Keratinocyte (primary cell): ENCODE data around the gene INHA. TPM values are rescaled to one million over a fixed set of nuclear protein-coding genes. Genes with fewer than 3 reads are reported as not detected.

Experiments
- DNase-seq: peaks from one replicate; pipeline ENCODE4 v3.0.0-alpha.2; 2011; ENCODE audit warnings: low read depth, missing footprints, low spot score
- FAIRE-seq: peaks from 2 replicates; lab custom pipeline; 2011; peaks lifted over from hg19 to GRCh38; lab: Jason Lieb, UNC
- H2AFZ ChIP-seq: 2 replicates; pipeline ENCODE4 v1.6.0; 2012; ENCODE audit warnings: low read length, control low read depth, inconsistent platforms; ENCODE audit not compliant: control insufficient read depth
- H3K27ac ChIP-seq: 2 replicates; pipeline ENCODE4 v1.5.1; 2011; ENCODE audit warnings: low read length; ENCODE audit not compliant: control insufficient read depth, insufficient read depth
- H3K27me3 ChIP-seq: 3 replicates; pipeline ENCODE4 v1.6.0; 2011; ENCODE audit warnings: low read length; ENCODE audit not compliant: control insufficient read depth, insufficient read depth; ENCODE audit errors: extremely low read depth
- H3K36me3 ChIP-seq, 2 experiments: 2 replicates in 1 of 2; 3 replicates in 1 of 2; pipeline ENCODE4 v1.5.1; 2011; ENCODE audit warnings: low read length in 2 of 2, mild to moderate bottlenecking in 1 of 2; ENCODE audit not compliant: control insufficient read depth in 2 of 2, insufficient read depth in 2 of 2; ENCODE audit errors: extremely low read depth in 1 of 2
- H3K4me1 ChIP-seq: 3 replicates; pipeline ENCODE4 v1.5.1; 2011; ENCODE audit warnings: low read length; ENCODE audit not compliant: control insufficient read depth, insufficient read depth; ENCODE audit errors: extremely low read depth
- H3K4me2 ChIP-seq: 3 replicates; pipeline ENCODE4 v1.6.0; 2011; ENCODE audit warnings: low read depth, low read length; ENCODE audit not compliant: control insufficient read depth, insufficient read depth; ENCODE audit errors: extremely low read depth
- H3K4me3 ChIP-seq, 3 experiments: fragments of 200-600 bp in 1 of 3; sonication (generic) in 1 of 3; 2 replicates in 2 of 3; 3 replicates in 1 of 3; pipeline ENCODE4 v1.5.1; 2011 to 2016; ENCODE audit warnings: low read length in 3 of 3, mild to moderate bottlenecking in 3 of 3, control low read depth in 2 of 3, inconsistent platforms in 1 of 3, low read depth in 1 of 3, mixed read lengths in 1 of 3, mixed run types in 1 of 3, moderate library complexity in 1 of 3; ENCODE audit not compliant: control insufficient read depth in 2 of 3, insufficient read depth in 2 of 3; ENCODE audit errors: extremely low read depth in 1 of 3
- H3K79me2 ChIP-seq: 2 replicates; pipeline ENCODE4 v1.6.0; 2012; ENCODE audit warnings: low read length; ENCODE audit not compliant: control insufficient read depth, insufficient read depth
- H3K9ac ChIP-seq: 3 replicates; pipeline ENCODE4 v1.6.0; 2011; ENCODE audit warnings: low read length; ENCODE audit not compliant: control insufficient read depth, insufficient read depth; ENCODE audit errors: extremely low read depth
- H3K9me1 ChIP-seq: 3 replicates; pipeline ENCODE4 v1.6.0; 2011; ENCODE audit warnings: low read length; ENCODE audit not compliant: control insufficient read depth, insufficient read depth; ENCODE audit errors: extremely low read depth
- H3K9me3 ChIP-seq: 2 replicates; pipeline ENCODE4 v1.5.1; 2012; ENCODE audit warnings: low read depth, low read length; ENCODE audit not compliant: control insufficient read depth
- H4K20me1 ChIP-seq: 3 replicates; pipeline ENCODE4 v1.6.0; 2011; ENCODE audit warnings: low read length; ENCODE audit not compliant: control insufficient read depth, insufficient read depth; ENCODE audit errors: extremely low read depth
- EZH2 ChIP-seq: IDR thresholded peaks from one replicate; pipeline ENCODE4 v1.6.1; 2012; ENCODE audit warnings: inconsistent platforms, mild to moderate bottlenecking, low read length, moderate library complexity
- dilution Hi-C: fragments of 300-500 bp; cut with MboI; formaldehyde crosslinking; loops from one replicate; pipeline ENCODE4 v1.7.0; 2020; ENCODE audit warnings: low sequenced_read_pairs; ENCODE audit not compliant: extremely low pct_ligation_motif_present
- polyA plus RNA-seq, 5 experiments: library from polyadenylated mRNA; depleted of rRNA in 3 of 5; stranded (reverse) in 3 of 5; stranded (forward) in 1 of 5; unstranded in 1 of 5; fragments of >200 nt; gene quantifications; 1 replicate in 1 of 5; 2 replicates in 3 of 5; 3 replicates in 1 of 5; pipeline versions ENCODE4 v1.2.1 to v1.2.3, GENCODE V29; 2011 to 2012; ENCODE audit warnings: missing spikeins in 2 of 5, low read depth in 1 of 5, low replicate concordance in 1 of 5
- TF ChIP-seq, protein P1 (sequence below), 3 experiments: IDR thresholded peaks in 1 of 3; conservative IDR thresholded peaks in 1 of 3; optimal IDR thresholded peaks in 1 of 3; 2 replicates in 2 of 3; 3 replicates in 1 of 3; pipeline versions ENCODE3 to v1.5.1; 2011; ENCODE audit warnings: low read length in 3 of 3, mild to moderate bottlenecking in 3 of 3, moderate library complexity in 2 of 3, control low read depth in 1 of 3, inconsistent platforms in 1 of 3; ENCODE audit not compliant: insufficient read depth in 2 of 3; ENCODE audit errors: extremely low read depth in 1 of 3

Gene INHA
- polyA plus RNA-seq, 1 donor (not counting 4 experiments of a cell fraction or from before 2014, with no cell fraction given) = 0.18 TPM

GRCh38 chr2:219527472-219527871 is 44.6 kb upstream of the INHA start:
- Histone ChIP-seq H3K9me3 (no peaks in the 10 kb centered on the region), H3K27ac (no peak overlapping the region), H3K79me2 (no peaks in the 10 kb centered on the region), H3K4me1 (peaks cover 4% of the 10 kb centered on the region), H3K4me3 (no peak overlapping the region), H3K9ac (no peak overlapping the region), H2AFZ (no peak overlapping the region), H4K20me1 (peaks cover 3% of the 10 kb centered on the region), H3K4me2 (no peak overlapping the region), H3K36me3 (no peaks in the 10 kb centered on the region), H3K9me1 (no peaks in the 10 kb centered on the region), H3K27me3 (peaks cover 59% of the 10 kb centered on the region)
- DNase-seq (no peak), FAIRE-seq (no peak)
- no peak for TF ChIP-seq EZH2
- TF ChIP-seq, protein P1, sequence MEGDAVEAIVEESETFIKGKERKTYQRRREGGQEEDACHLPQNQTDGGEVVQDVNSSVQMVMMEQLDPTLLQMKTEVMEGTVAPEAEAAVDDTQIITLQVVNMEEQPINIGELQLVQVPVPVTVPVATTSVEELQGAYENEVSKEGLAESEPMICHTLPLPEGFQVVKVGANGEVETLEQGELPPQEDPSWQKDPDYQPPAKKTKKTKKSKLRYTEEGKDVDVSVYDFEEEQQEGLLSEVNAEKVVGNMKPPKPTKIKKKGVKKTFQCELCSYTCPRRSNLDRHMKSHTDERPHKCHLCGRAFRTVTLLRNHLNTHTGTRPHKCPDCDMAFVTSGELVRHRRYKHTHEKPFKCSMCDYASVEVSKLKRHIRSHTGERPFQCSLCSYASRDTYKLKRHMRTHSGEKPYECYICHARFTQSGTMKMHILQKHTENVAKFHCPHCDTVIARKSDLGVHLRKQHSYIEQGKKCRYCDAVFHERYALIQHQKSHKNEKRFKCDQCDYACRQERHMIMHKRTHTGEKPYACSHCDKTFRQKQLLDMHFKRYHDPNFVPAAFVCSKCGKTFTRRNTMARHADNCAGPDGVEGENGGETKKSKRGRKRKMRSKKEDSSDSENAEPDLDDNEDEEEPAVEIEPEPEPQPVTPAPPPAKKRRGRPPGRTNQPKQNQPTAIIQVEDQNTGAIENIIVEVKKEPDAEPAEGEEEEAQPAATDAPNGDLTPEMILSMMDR (optimal IDR thresholded peaks at IDR 0.05 in 1 of 3, IDR thresholded peaks at IDR 0.05 in 1 of 3, conservative IDR thresholded peaks at IDR 0.05 in 1 of 3; ENCODE audit: extremely low read depth in 1 of 3, insufficient read depth in 2 of 3, low read length in 3 of 3) = no peak
- dilution Hi-C loops = no loop called here

- dilution Hi-C loops = no loop called here
- H3K27ac ChIP-seq = no peak overlapping the region
- H3K9ac ChIP-seq = no peak overlapping the region
- no peaks in the 10 kb centered on the region for H3K36me3 ChIP-seq
- no peak overlapping the region for H2AFZ ChIP-seq
- peak; percentile 18 for TF ChIP-seq EZH2
- TF ChIP-seq, protein P1 (optimal IDR thresholded peaks at IDR 0.05 in 1 of 3, IDR thresholded peaks at IDR 0.05 in 1 of 3, conservative IDR thresholded peaks at IDR 0.05 in 1 of 3; ENCODE audit: extremely low read depth in 1 of 3, insufficient read depth in 2 of 3, low read length in 3 of 3) = peak; percentile 91 to 97 (median 93)
- FAIRE-seq (peak; percentile 56), DNase-seq (no peak)
- H3K4me2 ChIP-seq = peak overlapping the region; percentile 28
- H3K9me1 ChIP-seq = no peaks in the 10 kb centered on the region
- no peak overlapping the region for H3K4me3 ChIP-seq
- no peaks in the 10 kb centered on the region for H3K79me2 ChIP-seq
- H4K20me1 ChIP-seq = peaks cover 3% of the 10 kb centered on the region
- no peaks in the 10 kb centered on the region for H3K4me1 ChIP-seq
- H3K9me3 ChIP-seq = no peaks in the 10 kb centered on the region
- peaks cover 50% of the 10 kb centered on the region for H3K27me3 ChIP-seq
Observed at GRCh38 chr2:219530048-219530963, 41.8 kb upstream of the INHA start.
